Liver (tissue), 9 donors: ENCODE measurements around the gene RUNX1. TPM values are rescaled to one million over a fixed set of nuclear protein-coding genes. Genes with fewer than 3 reads are reported as not detected.

Experiments used
- DNase-seq: peaks from one replicate; pipeline ENCODE4 v3.0.0-alpha.2; 2017; ENCODE audit warnings: low spot score
- H3K27ac ChIP-seq, 2 donors: one replicate each; pipeline ENCODE4 v1.7.0; 2013; ENCODE audit warnings: inconsistent platforms in 2 of 2, low read length in 2 of 2, control low read depth in 1 of 2, low read depth in 1 of 2, mild to moderate bottlenecking in 1 of 2
- H3K27me3 ChIP-seq, 4 donors: one replicate each; pipeline versions ENCODE4 v1.6.1 to v1.7.0; 2013; ENCODE audit warnings: low read length in 3 of 4, inconsistent platforms in 1 of 4, mild to moderate bottlenecking in 1 of 4, moderate library complexity in 1 of 4; ENCODE audit not compliant: control insufficient read depth in 4 of 4, insufficient read depth in 4 of 4
- H3K36me3 ChIP-seq, 4 donors: one replicate each; pipeline versions ENCODE4 v1.6.1 to v1.7.0; 2013; ENCODE audit warnings: low read length in 3 of 4, mild to moderate bottlenecking in 3 of 4, low read depth in 1 of 4, moderate library complexity in 1 of 4; ENCODE audit not compliant: control insufficient read depth in 4 of 4, insufficient read depth in 3 of 4
- H3K4me1 ChIP-seq, 4 donors: one replicate each; pipeline versions ENCODE4 v1.6.1 to v1.7.0; 2013; ENCODE audit warnings: low read length in 3 of 4, mild to moderate bottlenecking in 3 of 4, moderate library complexity in 1 of 4; ENCODE audit not compliant: control insufficient read depth in 4 of 4, insufficient read depth in 4 of 4
- H3K4me3 ChIP-seq, 3 donors: one replicate each; pipeline versions ENCODE4 v1.6.1 to v1.7.0; 2013; ENCODE audit warnings: low read length in 3 of 3, control low read depth in 1 of 3, low read depth in 1 of 3, mild to moderate bottlenecking in 1 of 3
- H3K9ac ChIP-seq, 2 donors: one replicate each; pipeline ENCODE4 v1.7.0; 2013; ENCODE audit warnings: low read length in 2 of 2, mild to moderate bottlenecking in 2 of 2, moderate library complexity in 2 of 2, control low read depth in 1 of 2, low read depth in 1 of 2
- H3K9me3 ChIP-seq, 4 donors: one replicate each; pipeline versions ENCODE4 v1.6.1 to v1.7.0; 2013; ENCODE audit warnings: low read length in 3 of 4; ENCODE audit not compliant: control insufficient read depth in 4 of 4
- ATF3 ChIP-seq: IDR thresholded peaks from 2 replicates; pipeline ENCODE4 v1.6.1; 2016; ENCODE audit warnings: antibody characterized with exemption
- CTCF ChIP-seq: fragments of 150-350 bp; IDR thresholded peaks from 2 replicates; pipeline ENCODE4 v1.5.1; 2017; ENCODE audit warnings: improper control_type of control experiment, low read depth, low read length; ENCODE audit not compliant: missing input control
- EGR1 ChIP-seq, 2 donors: IDR thresholded peaks; 2 replicates each; pipeline ENCODE4 v1.6.1; 2016 to 2018; ENCODE audit warnings: antibody characterized with exemption in 2 of 2, low read depth in 2 of 2
- FOXA1 ChIP-seq: IDR thresholded peaks from 2 replicates; pipeline ENCODE4 v1.6.1; 2016; ENCODE audit warnings: antibody characterized with exemption
- GABPA ChIP-seq, 2 donors: IDR thresholded peaks in 1 of 2; conservative IDR thresholded peaks in 1 of 2; 2 replicates each; pipeline ENCODE4 v1.6.1; 2016; ENCODE audit warnings: antibody characterized with exemption in 2 of 2, mild to moderate bottlenecking in 1 of 2, moderate library complexity in 1 of 2
- HNF4A ChIP-seq, 2 donors: conservative IDR thresholded peaks; 2 replicates each; pipeline ENCODE4 v1.6.1; 2016; ENCODE audit warnings: antibody characterized with exemption in 2 of 2, mild to moderate bottlenecking in 2 of 2
- HNF4G ChIP-seq: IDR thresholded peaks from 2 replicates; pipeline ENCODE4 v1.6.1; 2016; ENCODE audit warnings: antibody characterized with exemption
- JUND ChIP-seq, 2 donors: IDR thresholded peaks; 2 replicates each; pipeline ENCODE4 v1.6.1; 2016; ENCODE audit warnings: antibody characterized with exemption in 2 of 2
- MAX ChIP-seq: IDR thresholded peaks from 2 replicates; pipeline ENCODE4 v1.6.1; 2016; ENCODE audit warnings: antibody characterized with exemption
- NR2F2 ChIP-seq: IDR thresholded peaks from 2 replicates; pipeline ENCODE4 v1.6.1; 2016; ENCODE audit warnings: antibody characterized with exemption
- RAD21 ChIP-seq, 2 donors: IDR thresholded peaks; 2 replicates each; pipeline ENCODE4 v1.6.1; 2016; ENCODE audit warnings: antibody characterized with exemption in 2 of 2, mild to moderate bottlenecking in 2 of 2
- REST ChIP-seq: IDR thresholded peaks from 2 replicates; pipeline ENCODE4 v1.6.1; 2016; ENCODE audit warnings: antibody characterized with exemption, mild to moderate bottlenecking
- RXRA ChIP-seq, 2 donors: IDR thresholded peaks; 2 replicates each; pipeline ENCODE4 v1.6.1; 2017 to 2018; ENCODE audit warnings: antibody characterized with exemption in 2 of 2, mild to moderate bottlenecking in 1 of 2
- SP1 ChIP-seq: IDR thresholded peaks from 2 replicates; pipeline ENCODE4 v1.6.1; 2018; ENCODE audit warnings: antibody characterized with exemption, mild to moderate bottlenecking
- TAF1 ChIP-seq: conservative IDR thresholded peaks from 2 replicates; pipeline ENCODE4 v1.6.1; 2016; ENCODE audit warnings: antibody characterized with exemption, mild to moderate bottlenecking
- YY1 ChIP-seq: IDR thresholded peaks from 2 replicates; pipeline ENCODE4 v1.6.1; 2016; ENCODE audit warnings: antibody characterized with exemption, mild to moderate bottlenecking
- ZBTB33 ChIP-seq: IDR thresholded peaks from 2 replicates; pipeline ENCODE4 v1.6.1; 2016; ENCODE audit warnings: antibody characterized with exemption
- WGBS: extraction: QIAGEN DNeasy Blood & Tissue Kit; methylation state at CpG from one replicate; pipeline ENCODE4 v1.1.7; 2013; 5-methylcytosine and 5-hydroxymethylcytosine counted together
- polyA plus RNA-seq, 2 donors: library from polyadenylated mRNA; stranded (reverse) in 1 of 2; unstranded in 1 of 2; fragments of 200-250 nt in 1 of 2; fragments of >200 nt in 1 of 2; fragmentation: Nextera tagmentation in 1 of 2; extraction: Ambion mirVana in 1 of 2; gene quantifications; one replicate each; pipeline versions ENCODE4 v1.2.1 to v1.2.3, GENCODE V29; 2013 to 2015
- total RNA-seq, 2 donors: library from RNA; depleted of rRNA; stranded (reverse); fragments of >200 nt; gene quantifications; one replicate each; pipeline ENCODE4 v1.2.3, GENCODE V29; 2014
- donor health status: healthy.
- donor health status: healthy.
- donor health status: healthy.
- donor health status: healthy.
- donor health status: healthy.

Gene RUNX1
- total and polyA plus RNA-seq, 4 donors: 0.98 to 7.2 (median 3.1) TPM

- TF ChIP-seq ATF3 (no peak), JUND (IDR thresholded peaks at IDR 0.05) (no peak), HNF4A (conservative IDR thresholded peaks at IDR 0.05) (no peak), SP1 (no peak), NR2F2 (no peak), FOXA1 (no peak)
These were observed 42.4 kb upstream of the RUNX1 start (continued) for GRCh38 chr21:35091496-35091895.

- DNase-seq: no peak
- H3K9ac ChIP-seq: no peak overlapping the region
- no peaks in the 10 kb centered on the region for H3K36me3 ChIP-seq
- 69% methylated on average over 4 of the region's 4 CpGs for WGBS
- no peaks in the 10 kb centered on the region for H3K9me3 ChIP-seq
- no peak overlapping the region for H3K4me3 ChIP-seq
- TF ChIP-seq GABPA (IDR thresholded peaks at IDR 0.05 in 1 of 2, conservative IDR thresholded peaks at IDR 0.05 in 1 of 2) (no peak), SP1 (no peak), CTCF (no peak), HNF4G (no peak), RXRA (IDR thresholded peaks at IDR 0.05) (no peak), ZBTB33 (no peak), MAX (no peak)
- no peak overlapping the region for H3K27ac ChIP-seq
- H3K27me3 ChIP-seq: no peaks in the 10 kb centered on the region
- H3K4me1 ChIP-seq: no peaks in the 10 kb centered on the region
These were observed 41.3 kb upstream of the RUNX1 start for GRCh38 chr21:35090403-35090802.

GRCh38 chr21:35088319-35088771 lies 39.2 kb upstream of the RUNX1 start:
- Histone ChIP-seq H3K4me3 (no peak overlapping the region), H3K27me3 (no peaks in the 10 kb centered on the region), H3K4me1 (no peaks in the 10 kb centered on the region), H3K9ac (no peak overlapping the region), H3K36me3 (no peaks in the 10 kb centered on the region), H3K9me3 (no peaks in the 10 kb centered on the region), H3K27ac (no peak overlapping the region)
- WGBS: 80% methylated on average over 2 of the region's 2 CpGs
- no peak for TF ChIP-seq RAD21 (IDR thresholded peaks at IDR 0.05)
- no peak for TF ChIP-seq GABPA (IDR thresholded peaks at IDR 0.05 in 1 of 2, conservative IDR thresholded peaks at IDR 0.05 in 1 of 2)
- TF ChIP-seq ATF3: no peak
- TF ChIP-seq MAX: no peak
- no peak for TF ChIP-seq EGR1 (IDR thresholded peaks at IDR 0.05; ENCODE audit: low read depth in 2 of 2)
- no peak for TF ChIP-seq TAF1
- TF ChIP-seq HNF4A (conservative IDR thresholded peaks at IDR 0.05): no peak
- TF ChIP-seq SP1: no peak
- no peak for TF ChIP-seq HNF4G
- no peak for TF ChIP-seq NR2F2
- no peak for TF ChIP-seq FOXA1
- TF ChIP-seq JUND (IDR thresholded peaks at IDR 0.05): no peak
- TF ChIP-seq YY1: no peak
- no peak for TF ChIP-seq REST
- no peak for TF ChIP-seq RXRA (IDR thresholded peaks at IDR 0.05)
- no peak for DNase-seq
